ENCODE results near the gene SYNPO.

The SYNPO gene

GRCh38 chr5:150611026-150611425 lies 29.4 kb upstream of the SYNPO start:
- TF ChIP-seq CTCF (IDR thresholded peaks at IDR 0.05; ENCODE audit: control insufficient read depth, insufficient read depth, low read depth, low read length, missing control alignments) = no peak
- H3K4me3 ChIP-seq (ENCODE audit: control insufficient read depth, low read depth, low read length) = no peak overlapping the region
- DNase-seq (ENCODE audit: low read depth) = no peak

- no peak for TF ChIP-seq CTCF (IDR thresholded peaks at IDR 0.05; ENCODE audit: control insufficient read depth, insufficient read depth, low read depth, low read length, missing control alignments)
- H3K4me3 ChIP-seq (ENCODE audit: control insufficient read depth, low read depth, low read length) = no peak overlapping the region
- no peak for DNase-seq (ENCODE audit: low read depth)
Measured at GRCh38 chr5:150612405-150612804, 28.1 kb upstream of the SYNPO start.

- TF ChIP-seq CTCF (IDR thresholded peaks at IDR 0.05; ENCODE audit: control insufficient read depth, insufficient read depth, low read depth, low read length, missing control alignments) = no peak
- no peak for DNase-seq (ENCODE audit: low read depth)
- no peak overlapping the region for H3K4me3 ChIP-seq (ENCODE audit: control insufficient read depth, low read depth, low read length)
Measured at GRCh38 chr5:150612905-150613670, 27.4 kb upstream of the SYNPO start.

- TF ChIP-seq CTCF (IDR thresholded peaks at IDR 0.05; ENCODE audit: control insufficient read depth, insufficient read depth, low read depth, low read length, missing control alignments) = no peak
- H3K4me3 ChIP-seq (ENCODE audit: control insufficient read depth, low read depth, low read length) = no peak overlapping the region
- DNase-seq (ENCODE audit: low read depth) = no peak
Measured at GRCh38 chr5:150613991-150614660, 26.3 kb upstream of the SYNPO start.

- no peak for TF ChIP-seq CTCF (IDR thresholded peaks at IDR 0.05; ENCODE audit: control insufficient read depth, insufficient read depth, low read depth, low read length, missing control alignments)
- DNase-seq (ENCODE audit: low read depth) = no peak
- H3K4me3 ChIP-seq (ENCODE audit: control insufficient read depth, low read depth, low read length) = no peak overlapping the region
Measured at GRCh38 chr5:150614661-150615060, 25.8 kb upstream of the SYNPO start.

GRCh38 chr5:150615141-150615699 lies 25.2 kb upstream of the SYNPO start:
- TF ChIP-seq CTCF (IDR thresholded peaks at IDR 0.05; ENCODE audit: control insufficient read depth, insufficient read depth, low read depth, low read length, missing control alignments) = no peak
- DNase-seq (ENCODE audit: low read depth) = no peak
- H3K4me3 ChIP-seq (ENCODE audit: control insufficient read depth, low read depth, low read length) = no peak overlapping the region

Measured in AG09309 (cell line).